PC-9 (cell line): ENCODE measurements around the gene TMEM132D.

Source experiments
- CTCF ChIP-seq: fragments of 200-600 bp; sonication (generic); conservative IDR thresholded peaks from 2 replicates; pipeline ENCODE4 v1.6.1; 2017; ENCODE audit warnings: mixed run types, antibody characterized with exemption, mild to moderate bottlenecking, moderate library complexity
- EZH2 ChIP-seq: fragments of 200-600 bp; sonication (generic); IDR thresholded peaks from 2 replicates; pipeline ENCODE4 v1.8.0; 2017; ENCODE audit warnings: antibody characterized with exemption, low read depth

GRCh38 chr12:129523621-129524020 is 380.2 kb downstream of the TMEM132D start:
- TF ChIP-seq CTCF (no peak), EZH2 (no peak)
